Peyer's patch (tissue), 4 donors: Measurements from ENCODE around the gene SIGLEC15.

Experiments
- CTCF ChIP-seq, 6 experiments: fragments of 450-650 bp in 4 of 6; fragments of 200-600 bp in 2 of 6; sonication (generic) in 1 of 6; IDR thresholded peaks; one replicate each; pipeline ENCODE4 v1.5.1; 2017 to 2019; ENCODE audit warnings: antibody characterized with exemption in 6 of 6, mild to moderate bottlenecking in 3 of 6, moderate library complexity in 1 of 6
- POLR2A ChIP-seq, 2 donors: fragments of 450-650 bp; IDR thresholded peaks; one replicate each; pipeline ENCODE4 v1.5.1; 2017; ENCODE audit warnings: antibody characterized with exemption in 2 of 2, mild to moderate bottlenecking in 2 of 2, moderate library complexity in 2 of 2

GRCh38 chr18:45863469-45863868 lies 38.0 kb downstream of the SIGLEC15 start:
- TF ChIP-seq CTCF (IDR thresholded peaks at IDR 0.05) (no peak), POLR2A (IDR thresholded peaks at IDR 0.05) (no peak)
